Stimulated activated CD8-positive, alpha-beta memory T cell treated with anti-CD3 and anti-CD28 coated beads, Interleukin-12 subunit alpha, Interleukin-12 subunit beta, amount 100 ng/mL, for 4 hours (primary cell): ENCODE data around the gene TUBA4B.
A peak's percentile ranks its signal among the peaks of the same experiment; 100 is the strongest.
"Not testable (repeated sequence)": the region's sequence is repeated elsewhere in the genome, so short reads cannot be mapped to it uniquely, and the experiment has no call there.

Experiments
- DNase-seq: peaks from one replicate; pipeline ENCODE4 v3.0.0-alpha.2; 2020; ENCODE audit warnings: low read depth

The TUBA4B gene

DNA sequence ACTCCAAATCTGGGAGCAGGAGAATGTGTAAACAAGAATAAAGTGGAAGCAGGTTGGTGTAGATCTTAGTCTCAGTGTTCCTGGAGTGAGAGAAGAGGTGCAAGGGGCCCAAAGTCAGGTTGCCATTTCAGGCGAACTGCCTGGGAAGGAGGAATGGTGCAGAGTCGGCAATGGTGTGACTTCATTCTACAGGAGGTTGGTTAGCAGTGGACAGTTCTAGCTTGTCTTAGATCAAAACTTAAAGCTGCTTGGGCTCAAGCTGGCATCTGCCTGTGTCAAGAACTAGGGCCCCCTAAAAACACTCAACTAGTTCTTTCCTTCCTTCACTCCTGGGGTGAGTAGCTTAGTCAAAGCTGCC, 4.2 kb upstream of the TUBA4B start:
- no peak for DNase-seq

DNA sequence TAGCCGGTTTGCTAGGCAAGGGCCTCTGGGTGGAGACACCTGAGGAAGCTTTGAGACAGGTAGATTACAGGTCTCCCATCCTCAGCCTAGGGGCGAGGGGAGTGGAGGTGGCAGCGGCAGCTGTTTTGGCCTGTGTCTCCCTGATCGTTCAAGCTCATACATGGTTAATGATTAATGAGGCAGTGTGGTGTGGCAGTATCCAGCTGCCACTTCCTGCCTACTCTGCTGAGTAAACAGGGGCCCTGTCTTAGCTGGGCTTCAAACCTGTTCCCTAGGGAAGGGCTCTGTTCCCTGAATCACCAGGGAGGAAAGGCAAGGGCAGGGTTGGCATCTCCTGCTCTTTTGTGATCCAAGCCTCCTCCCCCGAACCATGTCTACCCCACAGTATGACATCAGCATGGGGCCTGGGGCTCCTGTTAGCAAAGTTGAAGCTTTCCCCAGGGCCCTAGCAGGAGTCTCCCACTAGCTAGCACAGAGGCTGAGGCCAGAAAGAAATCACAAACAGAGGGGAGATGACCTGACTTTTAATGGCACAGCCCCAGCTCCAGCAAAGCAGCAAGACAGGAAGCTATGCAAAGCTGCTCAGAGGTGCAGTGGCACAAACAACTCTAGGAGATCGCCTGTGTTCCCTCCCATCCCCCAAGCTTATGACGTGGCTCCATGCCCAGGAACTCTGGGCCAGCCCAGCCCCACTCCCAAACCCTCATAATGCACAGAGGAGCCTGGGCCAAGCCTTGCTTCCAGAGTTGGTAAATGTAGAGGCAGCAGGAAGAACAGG, 3.7 kb upstream of the TUBA4B start:
- no peak for DNase-seq

DNA sequence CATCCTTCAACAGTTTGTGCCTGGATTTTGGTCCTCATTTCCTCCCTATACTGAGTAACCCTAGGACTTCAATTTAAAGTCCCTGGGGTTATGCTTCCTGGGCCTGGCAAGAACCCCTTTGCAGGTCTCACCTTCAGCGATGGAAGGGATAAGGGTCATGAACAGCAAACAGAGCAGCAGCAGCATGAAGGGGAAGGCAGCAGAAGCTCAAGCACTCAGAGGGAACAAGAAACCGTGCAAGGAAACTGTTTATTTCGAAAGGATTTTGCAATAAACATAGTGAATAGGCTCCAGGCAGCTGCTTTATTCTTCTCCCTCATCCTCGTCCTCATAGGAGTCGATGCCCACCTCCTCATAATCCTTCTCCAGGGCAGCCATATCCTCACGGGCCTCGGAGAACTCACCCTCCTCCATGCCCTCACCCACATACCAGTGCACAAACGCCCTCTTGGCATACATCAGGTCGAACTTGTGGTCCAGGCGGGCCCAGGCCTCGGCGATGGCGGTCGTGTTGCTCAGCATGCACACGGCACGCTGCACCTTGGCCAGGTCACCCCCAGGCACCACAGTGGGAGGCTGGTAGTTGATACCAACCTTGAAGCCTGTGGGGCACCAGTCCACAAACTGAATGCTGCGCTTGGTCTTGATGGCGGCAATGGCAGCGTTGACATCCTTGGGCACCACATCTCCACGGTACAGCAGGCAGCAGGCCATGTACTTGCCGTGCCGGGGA, 2.8 kb upstream of the TUBA4B start:
- DNase-seq = no peak

DNA sequence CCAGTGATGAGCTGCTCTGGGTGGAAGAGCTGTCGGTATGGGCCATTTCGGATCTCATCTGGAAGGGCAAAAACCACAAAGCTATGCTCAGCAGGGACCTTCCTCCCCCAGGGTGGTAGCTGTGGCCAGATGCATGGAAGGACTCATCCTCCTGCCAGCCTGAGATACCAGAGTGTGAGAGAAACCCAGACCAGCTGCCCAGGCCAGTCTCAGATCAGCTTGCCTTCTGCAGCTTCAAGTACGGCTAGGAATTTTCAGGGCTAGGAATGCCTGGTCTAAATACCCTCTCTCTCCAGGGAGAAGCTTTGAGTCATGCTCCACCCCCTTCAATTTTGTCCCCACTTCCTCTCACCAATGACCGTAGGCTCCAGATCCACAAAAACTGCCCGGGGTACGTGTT, 1.4 kb upstream of the TUBA4B start:
- DNase-seq = no peak

DNA sequence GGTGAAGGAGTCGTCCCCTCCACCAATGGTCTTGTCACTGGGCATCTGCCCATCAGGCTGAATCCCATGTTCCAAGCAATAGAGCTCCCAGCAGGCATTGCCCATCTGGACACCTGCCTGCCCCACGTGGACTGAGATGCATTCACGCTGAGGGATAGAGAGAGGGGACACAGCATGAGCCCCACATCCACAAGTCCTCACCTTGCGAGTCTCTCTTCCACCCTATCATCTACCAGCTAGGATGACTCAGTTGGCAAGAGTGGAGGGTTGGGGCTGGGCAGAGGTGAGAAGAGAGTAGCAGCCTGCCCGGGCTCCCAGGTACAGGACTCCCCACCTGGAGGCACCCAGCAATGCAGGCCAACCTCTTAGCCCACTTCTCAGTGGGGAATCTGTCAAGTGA, 959 bp upstream of the TUBA4B start:
- no peak for DNase-seq

DNA sequence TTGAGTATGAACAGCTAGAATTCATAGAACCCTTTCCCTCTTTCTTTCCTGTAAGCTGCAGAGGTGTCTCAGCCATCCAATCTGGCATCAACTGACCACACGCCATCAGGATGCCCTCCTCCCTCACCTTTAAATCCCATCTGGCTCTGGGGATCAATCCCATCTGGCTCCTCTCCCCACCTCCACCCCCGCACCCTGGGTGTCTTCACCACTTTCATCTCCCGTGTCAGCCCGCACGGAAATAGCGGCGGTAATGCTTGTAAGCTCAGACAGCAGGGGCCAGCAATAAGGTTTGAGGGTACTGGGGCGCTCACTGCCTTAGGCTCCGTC, 508 bp upstream of the TUBA4B start:
- DNase-seq = no peak

DNA sequence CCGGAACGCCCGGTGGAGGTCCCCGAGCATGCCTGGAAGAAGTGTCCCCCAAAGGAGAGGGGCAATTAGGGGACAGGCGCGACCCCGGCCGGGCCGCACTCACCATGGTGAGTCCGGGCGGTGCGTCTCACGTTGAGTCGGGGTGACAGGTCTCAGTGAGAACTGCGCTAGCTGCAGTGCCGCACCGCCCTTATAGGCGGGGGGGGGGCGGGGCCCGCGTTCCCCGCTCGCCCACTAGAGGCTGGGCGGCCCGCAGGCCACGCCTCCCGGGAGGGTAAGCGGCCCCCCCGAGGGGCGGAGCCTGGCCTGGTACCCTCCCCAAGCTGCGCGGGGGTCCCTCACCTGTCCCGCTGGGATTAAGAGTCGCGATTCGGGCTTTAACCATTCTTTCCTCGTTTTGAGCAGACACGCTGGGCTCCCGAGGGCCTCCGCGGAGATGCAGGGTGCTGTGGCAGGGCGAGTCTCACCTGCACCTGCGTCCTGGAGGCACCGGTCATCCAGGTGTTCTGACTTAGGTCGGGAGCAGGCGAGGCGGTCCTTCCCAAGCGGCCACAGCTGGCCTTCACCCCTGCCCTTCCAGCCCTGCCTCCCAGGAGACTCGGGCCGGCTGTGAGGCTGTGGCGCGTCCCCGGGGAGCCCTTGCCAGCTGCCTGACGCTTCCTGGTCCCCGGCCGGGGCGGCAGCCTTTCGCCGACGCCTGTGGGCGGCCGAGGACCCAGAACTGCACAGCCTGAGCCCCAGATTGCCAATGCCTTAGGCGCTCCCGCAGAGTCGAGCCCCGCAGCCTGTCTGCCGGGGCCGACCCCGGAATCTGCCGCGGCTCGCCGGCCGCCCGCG, 928 bp downstream of the TUBA4B start, which contains the start of gene TUBA4A:
Gene TUBA4A, minus strand, starts transcription at position 166 of the 837 bp plus-strand sequence. Its CDS starts 60 bp downstream, at position 106.
- peak; percentile 86 for DNase-seq

DNA sequence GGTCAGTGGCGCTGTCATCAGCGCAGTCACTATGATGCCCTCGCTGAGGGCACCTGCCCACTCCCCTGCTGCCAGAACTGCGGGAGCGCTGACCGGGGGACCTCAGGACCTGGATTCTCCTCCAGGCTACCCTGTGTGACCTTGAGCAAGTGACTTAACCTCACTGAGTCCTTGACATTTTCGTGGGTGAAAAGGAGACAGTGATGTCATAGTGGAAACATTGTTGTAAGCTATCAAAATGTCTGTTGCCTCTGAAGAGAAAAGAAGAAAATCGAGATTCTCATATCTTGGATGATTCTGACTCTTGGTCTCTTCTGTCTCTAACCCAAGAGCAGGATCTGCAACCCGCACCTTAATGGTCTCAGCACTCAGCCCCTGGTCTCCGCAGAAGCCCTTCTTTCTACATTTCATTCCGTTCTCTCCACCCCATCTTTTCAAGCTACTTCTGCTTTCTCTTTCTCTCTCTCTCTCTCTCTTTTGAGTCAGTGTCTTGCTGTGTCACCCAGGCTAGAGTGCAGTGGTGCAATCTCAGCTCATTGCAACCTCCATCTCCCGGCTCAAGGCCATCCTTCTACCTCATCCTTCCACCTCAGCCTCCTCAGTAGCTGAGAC, 1.7 kb downstream of the TUBA4B start:
- DNase-seq = no peak

DNA sequence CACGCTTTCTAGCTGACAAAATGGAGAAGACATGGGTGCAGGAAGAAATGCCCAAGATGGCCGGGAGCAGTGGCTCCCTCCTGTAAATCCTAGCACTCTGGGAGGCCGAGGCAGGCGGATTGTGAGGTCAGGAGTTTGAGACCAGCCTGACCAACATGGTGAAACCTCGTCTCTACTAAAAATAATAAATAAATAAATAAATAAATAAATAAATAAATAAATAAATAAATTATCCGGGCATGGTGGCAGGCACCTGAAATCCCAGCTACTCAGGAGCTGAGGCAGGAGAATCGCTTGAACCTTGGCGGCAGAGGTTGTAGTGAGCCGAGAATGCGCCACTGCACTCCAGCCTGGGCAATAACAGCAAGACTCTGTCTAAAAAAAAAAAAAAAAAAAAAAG, 5.9 kb downstream of the TUBA4B start:
- not testable (repeated sequence) for DNase-seq

DNA sequence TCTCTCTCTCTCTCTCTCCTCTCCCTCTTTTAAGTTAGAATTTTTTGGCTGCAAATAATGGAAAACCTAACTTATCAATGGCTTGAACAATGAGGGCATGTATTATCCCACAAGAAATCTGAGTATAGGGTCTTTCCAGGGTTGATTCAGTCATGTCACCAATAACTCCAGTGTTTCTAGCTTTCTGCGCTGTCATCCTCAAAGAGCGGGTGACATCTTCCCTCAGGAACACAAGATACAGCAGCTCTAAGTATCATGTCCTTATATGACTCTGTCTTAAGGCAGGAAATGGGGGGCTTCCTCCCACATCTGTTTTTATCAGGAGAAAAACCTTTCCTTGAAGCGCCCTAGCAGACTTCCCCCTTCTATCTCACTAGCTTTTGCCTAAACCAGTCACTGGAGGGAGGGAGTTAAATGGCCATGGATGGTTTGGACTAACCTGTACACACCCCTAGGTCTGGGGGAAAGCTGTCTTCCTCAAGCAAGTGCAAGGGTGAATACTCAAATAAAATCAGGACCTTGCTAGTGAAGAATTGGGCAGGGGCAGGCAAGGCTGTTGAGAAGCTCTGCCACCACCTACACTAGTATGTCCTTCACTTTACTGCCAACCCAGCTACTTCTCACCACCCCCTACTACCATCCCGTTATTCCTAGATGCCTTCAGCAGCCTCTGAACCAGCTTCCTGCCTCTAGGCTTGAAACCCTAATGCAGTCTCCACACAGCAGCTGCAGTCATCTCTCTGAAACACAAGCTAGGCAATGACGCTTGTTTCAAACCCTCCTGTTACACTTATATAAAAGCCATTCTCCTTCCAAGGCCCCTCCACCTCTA, 8.2 kb downstream of the TUBA4B start:
- DNase-seq = no peak

DNA sequence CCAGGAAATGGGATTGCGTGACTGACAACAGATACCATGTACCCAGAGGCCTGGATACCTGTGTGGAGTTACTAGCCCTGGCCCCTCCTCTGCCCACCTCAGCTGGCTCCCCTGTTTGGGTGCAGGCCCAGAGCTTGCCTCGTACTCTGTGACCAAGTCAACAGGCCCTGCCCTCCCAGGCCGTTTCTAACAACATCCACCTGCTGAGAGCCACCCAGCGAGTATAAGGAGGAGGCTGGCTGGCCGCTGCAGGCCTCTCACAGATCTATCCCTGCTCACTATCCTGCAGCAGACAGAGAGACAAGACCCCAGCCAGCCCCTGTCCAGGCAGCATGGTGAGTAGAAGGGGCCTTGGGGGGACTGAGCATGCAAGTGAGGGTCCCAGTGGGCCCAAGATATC, 13.2 kb downstream of the TUBA4B start:
- no peak for DNase-seq

DNA sequence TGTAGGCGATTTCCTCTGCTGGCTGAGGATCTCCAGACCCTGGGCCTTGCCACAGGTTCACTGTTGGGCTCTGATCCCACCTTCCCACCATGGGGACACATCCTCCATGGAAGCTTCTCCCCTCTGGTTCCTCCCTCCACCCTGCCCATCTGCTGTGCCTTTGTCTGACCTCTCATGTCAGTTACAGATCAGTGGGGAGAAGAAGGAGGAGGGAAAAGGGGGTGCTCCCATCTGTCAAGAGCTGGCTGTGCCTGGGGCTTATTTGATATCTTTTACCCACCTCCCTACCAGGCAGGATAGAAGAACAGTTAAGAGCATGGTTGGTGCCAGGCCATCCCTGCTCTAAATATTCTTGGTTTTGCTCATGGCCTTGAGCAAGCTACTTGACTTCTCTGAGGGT, 13.8 kb downstream of the TUBA4B start:
- no peak for DNase-seq

DNA sequence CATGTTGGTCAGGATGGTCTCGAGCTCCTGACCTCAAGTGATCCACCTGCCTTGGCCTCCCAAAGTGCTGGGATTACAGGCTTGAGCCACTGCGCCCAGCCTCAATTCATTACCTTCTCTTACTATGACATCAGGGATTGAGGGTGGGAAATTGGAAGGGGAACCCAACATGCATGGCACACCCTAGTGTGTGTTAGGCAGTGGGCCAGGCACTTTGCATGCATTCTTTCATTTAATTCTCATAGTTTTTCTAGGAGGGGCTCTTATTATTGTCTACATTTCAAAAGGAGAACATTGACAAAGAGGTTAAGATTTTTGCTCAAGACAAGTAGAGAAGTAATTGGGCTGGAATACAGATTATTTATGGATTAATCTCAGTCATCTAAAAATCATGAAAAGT, 15.3 kb downstream of the TUBA4B start:
- DNase-seq = no peak

DNA sequence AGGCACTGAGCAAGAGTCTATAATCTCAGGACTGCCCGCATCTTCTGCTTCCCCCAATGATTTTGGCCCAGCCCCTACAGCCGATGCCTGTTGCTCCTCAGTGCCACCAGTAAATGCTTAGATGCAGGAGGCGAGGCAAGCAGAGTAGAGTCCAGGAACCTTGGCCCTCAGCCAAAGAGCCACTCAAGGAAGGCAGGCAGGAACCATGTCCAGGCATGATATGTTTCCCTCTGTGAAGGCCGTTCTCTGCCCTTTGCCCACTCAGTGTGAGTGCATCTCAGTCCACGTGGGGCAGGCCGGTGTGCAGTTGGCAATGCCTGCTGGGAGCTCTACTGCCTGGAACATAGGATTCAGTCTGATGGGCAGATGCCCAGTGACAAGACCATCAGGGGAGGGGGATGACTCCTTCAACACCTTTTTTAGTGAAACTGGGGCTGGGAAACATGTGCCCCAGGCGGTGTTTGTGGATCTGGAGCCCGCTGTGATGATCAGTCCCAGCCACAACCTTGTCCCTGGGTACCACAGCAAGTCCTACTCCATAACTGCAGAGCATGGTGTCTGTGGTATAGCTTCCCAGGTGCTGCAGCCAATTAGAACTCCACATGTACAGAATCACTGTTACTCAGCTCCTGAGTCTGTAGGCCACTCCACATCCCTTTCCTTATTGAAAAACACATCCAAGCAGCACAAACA, 16.5 kb downstream of the TUBA4B start:
- no peak for DNase-seq

DNA sequence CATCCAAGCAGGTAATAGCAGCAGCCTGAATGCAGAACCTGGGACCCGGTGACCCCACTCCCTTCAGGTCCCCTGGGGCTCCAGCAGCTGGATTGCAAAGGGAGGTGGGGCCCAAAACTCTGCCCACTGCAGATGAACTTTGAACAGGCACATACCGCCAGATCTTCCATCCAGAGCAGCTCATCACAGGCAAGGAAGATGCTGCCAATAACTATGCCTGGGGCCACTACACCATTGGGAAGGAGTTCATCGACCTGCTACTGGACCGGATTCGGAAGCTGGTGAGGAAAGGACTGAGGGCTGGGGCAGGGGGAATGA, 17.0 kb downstream of the TUBA4B start:
- no peak for DNase-seq

DNA sequence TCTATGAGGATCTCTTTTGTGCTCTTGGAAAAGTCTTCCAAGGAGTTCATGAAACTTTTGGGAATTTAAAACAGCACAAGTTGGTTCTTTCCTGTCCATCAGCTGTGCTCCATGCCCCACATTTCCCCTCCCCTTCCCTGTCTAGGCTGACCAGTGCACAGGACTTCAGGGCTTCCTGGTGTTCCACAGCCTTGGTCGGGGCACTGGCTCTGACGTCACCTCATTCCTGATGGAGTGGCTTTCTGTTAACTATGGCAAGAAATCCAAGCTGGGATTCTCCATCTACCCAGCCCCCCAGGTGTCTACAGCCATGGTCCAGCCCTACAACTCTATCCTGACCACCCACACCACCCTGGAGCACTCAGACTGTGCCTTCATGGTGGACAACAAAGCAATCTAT, 18.0 kb downstream of the TUBA4B start:
- no peak for DNase-seq

DNA sequence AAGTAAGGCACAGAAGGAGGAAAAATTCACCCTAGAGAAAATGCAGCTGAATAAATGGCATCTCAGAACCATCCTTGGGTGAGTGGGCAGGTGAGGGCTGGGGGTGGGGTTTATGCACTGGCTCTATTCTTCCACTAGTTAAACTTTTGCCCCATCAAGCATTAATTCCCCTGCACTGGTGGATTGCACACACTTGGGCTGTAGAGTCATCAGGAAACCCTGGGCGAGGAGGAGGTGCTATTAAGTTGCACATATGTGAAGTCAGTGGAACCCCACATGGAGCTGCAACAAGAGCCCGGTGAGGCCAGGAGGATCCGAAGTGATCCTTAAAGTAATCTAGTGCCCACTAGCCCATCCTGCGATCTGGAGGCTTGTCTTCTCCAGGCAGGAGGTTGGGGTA, 19.3 kb downstream of the TUBA4B start:
- no peak for DNase-seq

DNA sequence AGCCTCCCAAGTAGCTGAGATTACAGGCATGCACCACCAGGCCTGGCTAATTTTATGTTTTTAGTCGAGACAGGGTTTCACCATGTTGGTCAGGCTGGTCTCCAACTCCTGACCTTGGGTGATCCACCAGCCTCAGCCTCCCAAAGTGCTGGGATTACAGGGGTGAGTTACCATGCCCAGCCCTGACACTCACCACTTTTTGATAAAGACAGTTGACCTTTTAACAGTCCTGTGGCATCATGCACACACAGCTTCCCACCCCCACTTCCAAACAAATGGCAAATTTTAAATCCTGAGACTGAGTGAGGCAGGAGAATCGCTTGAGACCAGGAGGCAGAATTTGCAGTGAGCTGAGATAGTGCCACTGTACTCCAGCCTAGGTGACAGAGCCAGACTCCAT, 20.0 kb downstream of the TUBA4B start:
- no peak for DNase-seq

DNA sequence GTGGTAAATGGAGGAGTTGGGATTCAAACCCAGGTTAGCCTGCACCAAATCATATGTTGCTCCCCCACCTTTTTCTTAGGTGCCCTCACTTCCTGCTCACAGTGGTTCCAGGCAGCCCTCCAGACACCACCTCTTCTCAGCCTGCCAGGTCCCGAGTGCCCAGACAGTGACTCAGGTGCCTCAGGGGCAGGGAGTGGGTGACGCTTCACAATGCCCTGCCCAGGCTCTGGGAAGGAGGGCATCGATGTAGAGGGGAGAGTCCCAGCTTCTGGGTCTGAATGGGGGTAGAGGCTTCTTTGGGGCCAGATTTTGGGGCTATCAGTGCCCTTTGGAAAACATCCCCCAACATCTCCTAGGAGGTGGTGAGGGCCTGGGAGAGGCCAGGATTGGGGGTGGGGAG, 20.9 kb downstream of the TUBA4B start:
- DNase-seq = no peak

DNA sequence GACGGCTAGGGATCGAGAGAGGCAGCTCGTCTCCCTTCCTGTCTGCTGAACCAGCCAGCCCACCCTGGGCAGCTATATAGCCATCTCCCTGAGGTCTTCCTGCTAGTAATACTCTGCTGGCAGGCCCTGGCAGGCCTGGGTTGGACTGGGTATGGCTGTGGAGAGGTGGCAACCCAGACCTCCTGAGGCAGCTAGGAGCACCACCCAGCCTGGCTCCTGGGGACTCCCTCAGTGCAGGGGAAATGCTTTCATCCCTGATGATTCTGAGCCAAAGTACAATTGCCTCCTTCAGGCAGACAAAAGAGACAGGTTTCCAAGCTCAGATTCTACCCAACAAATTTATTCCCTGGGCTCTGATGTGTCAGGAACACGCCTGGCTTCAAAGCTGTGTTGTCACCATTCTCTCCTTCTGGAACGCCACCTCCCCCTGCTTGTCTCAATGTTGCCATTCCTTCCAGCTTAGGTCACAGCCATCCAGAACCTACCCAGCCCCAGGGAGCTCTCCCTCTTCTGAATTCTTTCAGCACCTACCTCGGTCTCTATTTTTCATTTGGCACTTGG, 21.4 kb downstream of the TUBA4B start:
- no peak for DNase-seq
